OCI-LY3 (cell line): ENCODE data around the gene ZNF319.
A peak's percentile ranks its signal among the peaks of the same experiment; 100 is the strongest.

Source experiments
- H2AFZ ChIP-seq: fragments of 200-600, 300-600 bp; shearing (Covaris generic); 2 replicates; pipeline ENCODE4 v1.6.0; 2014; ENCODE audit warnings: antibody characterized with exemption, low read depth, low read length
- H3K27ac ChIP-seq: fragments of 200-600, 300-600 bp; sonication (generic); 2 replicates; pipeline ENCODE4 v1.5.1; 2014; ENCODE audit warnings: mild to moderate bottlenecking, low read length, moderate library complexity, mixed read lengths
- H3K27me3 ChIP-seq: fragments of 200-600, 300-600 bp; sonication (generic); 2 replicates; pipeline ENCODE4 v1.6.1; 2014; ENCODE audit warnings: low read depth, low read length, mixed read lengths
- H3K36me3 ChIP-seq: fragments of 200-600, 300-600 bp; sonication (generic); replicated peaks from 2 replicates; pipeline ENCODE3; 2014; ENCODE audit warnings: low read depth, low read length, mixed read lengths
- H3K4me1 ChIP-seq: fragments of 300-600, 200-600 bp; sonication (generic); 2 replicates; pipeline ENCODE4 v1.6.1; 2014; ENCODE audit warnings: low read length, mixed read lengths
- H3K4me2 ChIP-seq: fragments of 200-600, 300-600 bp; sonication (generic); 2 replicates; pipeline ENCODE4 v1.6.1; 2014; ENCODE audit warnings: low read length, mixed read lengths
- H3K4me3 ChIP-seq: fragments of 300-600, 200-600 bp; sonication (generic); 2 replicates; pipeline ENCODE4 v1.5.1; 2014; ENCODE audit warnings: antibody characterized with exemption, mild to moderate bottlenecking, low read length, moderate library complexity
- H3K79me2 ChIP-seq: fragments of 300-600, 200-600 bp; shearing (Covaris generic); 2 replicates; pipeline ENCODE4 v1.6.1; 2014; ENCODE audit warnings: mild to moderate bottlenecking, low read length, mixed read lengths
- H3K9ac ChIP-seq: fragments of 300-600, 200-600 bp; shearing (Covaris generic); 2 replicates; pipeline ENCODE4 v1.6.0; 2014; ENCODE audit warnings: mild to moderate bottlenecking, low read length, moderate library complexity
- H3K9me3 ChIP-seq: fragments of 200-600, 300-600 bp; shearing (Covaris generic); 2 replicates; pipeline ENCODE4 v1.6.1; 2014; ENCODE audit warnings: low read length, mixed read lengths; ENCODE audit not compliant: insufficient read depth
- H4K20me1 ChIP-seq: fragments of 200-600, 300-600 bp; sonication (generic); 2 replicates; pipeline ENCODE4 v1.6.1; 2016; ENCODE audit warnings: low read length, mixed read lengths; ENCODE audit not compliant: insufficient read depth
- EZH2phosphoT487 ChIP-seq: fragments of 200-600 bp; shearing (Covaris generic); IDR thresholded peaks from 2 replicates; pipeline ENCODE4 v1.6.1; 2018; ENCODE audit warnings: antibody characterized with exemption, mixed run types, low read depth
- TF ChIP-seq, protein P1 (sequence below): fragments of 200-600, 300-600 bp; sonication (generic); IDR thresholded peaks from 2 replicates; pipeline ENCODE4 v1.5.1; 2014; ENCODE audit warnings: antibody characterized with exemption, low read length, low read depth

The ZNF319 gene

DNA sequence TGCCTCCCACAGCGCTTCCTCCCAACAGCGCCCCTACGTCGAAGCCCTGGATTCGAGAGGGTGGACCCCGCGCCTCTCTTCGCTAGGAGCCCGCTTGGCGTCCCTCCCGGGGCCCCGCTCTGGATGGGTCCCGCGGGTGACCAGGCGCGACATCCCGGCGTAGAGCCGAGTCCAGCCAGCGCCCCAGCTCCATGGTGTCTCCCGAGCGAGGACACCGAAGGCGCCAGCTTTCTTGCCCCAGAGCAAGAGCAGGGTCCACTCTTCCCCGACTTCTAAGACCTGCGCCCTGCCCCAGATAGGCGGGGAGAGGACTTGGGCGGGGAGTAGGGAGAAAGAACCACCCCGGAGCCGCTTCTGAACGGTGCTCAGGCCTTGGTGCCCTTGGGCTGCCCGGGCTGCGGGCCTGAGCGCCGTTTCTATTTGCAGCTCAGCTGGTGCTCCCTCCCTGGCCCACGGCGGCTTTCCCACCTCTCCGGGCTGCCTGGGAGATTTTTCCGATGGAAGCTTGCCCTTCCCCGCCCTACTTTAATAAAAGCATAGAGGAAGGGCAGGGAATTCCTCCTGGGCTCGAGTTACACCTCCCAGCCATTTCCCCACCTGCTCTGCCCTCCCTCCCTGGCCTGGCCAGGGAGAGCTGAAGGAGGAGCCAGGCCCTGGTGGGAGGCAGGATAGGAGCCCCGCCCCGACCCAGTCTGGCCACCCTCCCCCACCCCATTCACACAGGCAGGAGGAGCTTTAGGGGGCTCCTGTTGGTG is 26.9 kb upstream of the ZNF319 start:
- H3K4me1 ChIP-seq, result no peaks in the 10 kb centered on the region; the same call in 1 of the 2 replicates
- H3K27ac ChIP-seq, result no peak overlapping the region
- TF ChIP-seq, protein P1, sequence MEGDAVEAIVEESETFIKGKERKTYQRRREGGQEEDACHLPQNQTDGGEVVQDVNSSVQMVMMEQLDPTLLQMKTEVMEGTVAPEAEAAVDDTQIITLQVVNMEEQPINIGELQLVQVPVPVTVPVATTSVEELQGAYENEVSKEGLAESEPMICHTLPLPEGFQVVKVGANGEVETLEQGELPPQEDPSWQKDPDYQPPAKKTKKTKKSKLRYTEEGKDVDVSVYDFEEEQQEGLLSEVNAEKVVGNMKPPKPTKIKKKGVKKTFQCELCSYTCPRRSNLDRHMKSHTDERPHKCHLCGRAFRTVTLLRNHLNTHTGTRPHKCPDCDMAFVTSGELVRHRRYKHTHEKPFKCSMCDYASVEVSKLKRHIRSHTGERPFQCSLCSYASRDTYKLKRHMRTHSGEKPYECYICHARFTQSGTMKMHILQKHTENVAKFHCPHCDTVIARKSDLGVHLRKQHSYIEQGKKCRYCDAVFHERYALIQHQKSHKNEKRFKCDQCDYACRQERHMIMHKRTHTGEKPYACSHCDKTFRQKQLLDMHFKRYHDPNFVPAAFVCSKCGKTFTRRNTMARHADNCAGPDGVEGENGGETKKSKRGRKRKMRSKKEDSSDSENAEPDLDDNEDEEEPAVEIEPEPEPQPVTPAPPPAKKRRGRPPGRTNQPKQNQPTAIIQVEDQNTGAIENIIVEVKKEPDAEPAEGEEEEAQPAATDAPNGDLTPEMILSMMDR, result no peak
- no peak for TF ChIP-seq EZH2phosphoT487
- no peak overlapping the region for H2AFZ ChIP-seq
- H3K9me3 ChIP-seq, result no peaks in the 10 kb centered on the region
- no peak overlapping the region for H3K4me3 ChIP-seq
- no peak overlapping the region for H3K9ac ChIP-seq
- no peaks in the 10 kb centered on the region for H3K36me3 ChIP-seq
- H3K79me2 ChIP-seq, result no peaks in the 10 kb centered on the region
- H3K27me3 ChIP-seq, result peaks cover 7% of the 10 kb centered on the region
- no peaks in the 10 kb centered on the region; the same call in 1 of the 2 replicates for H4K20me1 ChIP-seq
- H3K4me2 ChIP-seq, result no peak overlapping the region

DNA sequence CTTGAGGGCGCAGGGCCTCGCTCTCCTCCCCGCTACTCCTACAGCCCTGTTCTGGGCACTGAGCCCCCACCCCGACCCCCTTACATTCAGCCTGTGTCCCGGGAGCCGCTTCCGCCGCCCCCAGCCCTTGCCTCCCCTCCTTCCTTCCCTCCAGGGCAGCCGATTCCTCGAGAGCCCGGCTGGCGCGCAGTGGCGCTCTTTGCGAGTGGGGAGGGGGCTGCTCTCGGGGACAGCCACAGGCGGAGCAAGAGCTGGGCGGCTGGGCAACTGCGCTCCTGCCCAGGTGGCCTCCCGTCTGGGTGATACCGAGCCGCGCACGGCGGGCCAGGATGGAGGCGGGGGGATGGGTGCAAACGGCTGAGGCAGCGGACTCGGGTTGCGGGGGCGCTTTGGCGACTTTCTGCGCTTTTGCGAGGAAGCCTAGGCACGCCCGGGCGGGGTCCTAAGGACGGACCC is 26.3 kb upstream of the ZNF319 start:
- TF ChIP-seq, protein P1, result no peak
- Histone ChIP-seq H4K20me1 (no peaks in the 10 kb centered on the region; the same call in 1 of the 2 replicates), H3K4me3 (no peak overlapping the region), H3K27me3 (peaks cover 7% of the 10 kb centered on the region), H2AFZ (no peak overlapping the region), H3K9me3 (no peaks in the 10 kb centered on the region), H3K79me2 (no peaks in the 10 kb centered on the region), H3K4me1 (no peaks in the 10 kb centered on the region; the same call in 1 of the 2 replicates), H3K9ac (no peak overlapping the region), H3K27ac (no peak overlapping the region), H3K4me2 (no peak overlapping the region), H3K36me3 (no peaks in the 10 kb centered on the region)

DNA sequence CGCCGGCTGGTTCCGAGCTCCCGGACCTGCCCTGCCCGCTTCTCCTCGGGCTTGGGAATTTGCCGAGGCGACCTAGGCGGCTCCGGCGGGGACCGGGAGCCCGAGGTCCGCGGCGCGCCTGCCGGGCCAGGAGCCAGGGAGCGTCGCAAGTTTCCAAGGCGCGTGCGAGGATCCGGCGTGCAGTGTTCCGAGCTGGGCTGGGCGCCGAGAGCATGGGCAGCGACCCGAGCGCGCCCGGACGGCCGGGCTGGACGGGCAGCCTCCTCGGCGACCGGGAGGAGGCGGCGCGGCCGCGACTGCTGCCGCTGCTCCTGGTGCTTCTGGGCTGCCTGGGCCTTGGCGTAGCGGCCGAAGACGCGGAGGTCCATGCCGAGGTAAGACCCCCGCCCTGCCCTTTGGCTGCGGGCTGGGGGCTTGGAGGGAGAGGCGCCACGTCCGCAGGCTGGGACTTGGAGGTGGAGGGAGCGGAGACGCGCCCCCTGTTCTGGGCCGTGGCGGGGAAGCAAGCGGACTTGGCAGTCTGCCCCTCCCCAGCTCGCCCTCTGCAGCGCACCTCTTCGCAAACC is 25.8 kb upstream of the ZNF319 start:
- peak overlapping the region; percentile 88 for H3K4me2 ChIP-seq
- H3K9me3 ChIP-seq, result no peaks in the 10 kb centered on the region
- H3K36me3 ChIP-seq, result no peaks in the 10 kb centered on the region
- no peak overlapping the region; the same call in 1 of the 2 replicates for H3K9ac ChIP-seq
- H2AFZ ChIP-seq, result peak overlapping the region; percentile 13
- TF ChIP-seq EZH2phosphoT487, result no peak
- TF ChIP-seq, protein P1, result no peak
- no peaks in the 10 kb centered on the region for H3K79me2 ChIP-seq
- H3K27ac ChIP-seq, result no peak overlapping the region
- peaks cover 7% of the 10 kb centered on the region for H3K27me3 ChIP-seq
- H4K20me1 ChIP-seq, result no peaks in the 10 kb centered on the region; the same call in 1 of the 2 replicates
- peak overlapping the region; percentile 88 for H3K4me3 ChIP-seq
- H3K4me1 ChIP-seq, result no peaks in the 10 kb centered on the region; the same call in 1 of the 2 replicates

DNA sequence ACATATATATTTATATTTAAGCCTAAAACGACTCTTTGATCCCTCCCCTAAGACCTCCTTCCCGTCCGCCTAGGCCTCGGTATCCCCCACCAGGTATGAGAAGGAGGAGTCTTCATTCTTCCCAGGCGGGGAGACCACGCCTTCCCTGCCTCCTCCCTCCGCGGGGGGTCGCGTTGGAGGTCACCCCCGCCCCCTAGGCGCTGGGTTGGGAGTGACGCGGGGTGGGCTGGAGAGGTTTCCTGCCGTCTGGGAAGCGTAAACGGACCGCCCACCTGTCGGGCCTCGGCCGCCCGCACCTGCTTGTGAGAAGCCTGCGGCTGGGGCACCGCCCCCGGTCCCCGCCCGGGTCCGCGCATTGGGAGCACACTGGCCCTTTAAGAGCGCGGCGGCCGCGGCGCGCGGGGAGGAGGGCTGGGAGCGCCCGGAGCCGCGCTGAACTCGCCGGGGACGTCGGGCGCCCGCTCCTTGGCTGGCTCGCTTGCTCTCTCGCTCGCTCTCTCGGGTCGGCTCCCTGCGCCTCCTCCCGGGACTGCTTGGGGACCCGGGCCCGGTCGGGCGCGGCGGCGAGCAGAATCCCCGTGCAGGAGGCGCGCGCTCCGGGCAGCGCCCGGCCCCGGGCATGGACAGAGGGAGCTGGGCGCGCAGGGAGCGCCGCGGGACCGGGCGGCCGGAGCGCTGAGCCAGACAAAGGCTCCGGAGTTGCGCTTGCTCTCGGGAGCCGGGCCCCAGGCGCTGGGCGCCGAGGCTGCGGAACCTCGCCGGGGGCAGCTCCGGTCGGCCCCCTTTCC is 25.1 kb upstream of the ZNF319 start, which contains the start of gene MMP15:
Gene MMP15 (plus strand): TSS at position 404 of the 788 bp plus-strand sequence. CDS start 597 bp downstream, outside the sequence.
- Histone ChIP-seq H3K4me3 (peak within 1 kb of the TSS; percentile 88), H3K79me2 (no peaks in the 10 kb centered on the region), H3K27me3 (peaks cover 7% of the 10 kb centered on the region), H4K20me1 (no peaks in the 10 kb centered on the region; the same call in 1 of the 2 replicates), H3K9me3 (no peaks in the 10 kb centered on the region), H2AFZ (peak within 1 kb of the TSS; percentile 48), H3K4me2 (peak within 1 kb of the TSS; percentile 88), H3K27ac (no peak within 1 kb of the TSS), H3K36me3 (no peaks in the 10 kb centered on the region), H3K4me1 (no peaks in the 10 kb centered on the region; the same call in 1 of the 2 replicates), H3K9ac (peak within 1 kb of the TSS; percentile 36)
- TF ChIP-seq, protein P1, result no peak
- no peak for TF ChIP-seq EZH2phosphoT487
